BJ (cell line): Measurements from ENCODE around the gene PFKFB2. TPM values are rescaled to one million over a fixed set of nuclear protein-coding genes. Genes with fewer than 3 reads are reported as not detected.

Source experiments
- CTCF ChIA-PET: fragments of 350-600 bp; formaldehyde crosslinking; extraction: SDS; loops from one replicate; lab custom pipeline; 2021; ENCODE audit warnings: antibody characterized with exemption, inconsistent platforms; lab: Yijun Ruan, JAX
- POLR2A ChIA-PET: fragments of 300-600 bp; sonication (Branson Sonifier 250); formaldehyde crosslinking; extraction: SDS; loops from one replicate; lab custom pipeline; 2021; ENCODE audit warnings: antibody characterized with exemption; lab: Charles Lee
- DNase-seq: peaks from one replicate; pipeline ENCODE4 v3.0.0-alpha.2; 2011; ENCODE audit warnings: low read depth
- H3K27me3 ChIP-seq: 2 replicates; pipeline ENCODE4 v1.6.0; 2011; ENCODE audit warnings: low read length; ENCODE audit not compliant: control insufficient read depth, insufficient read depth
- H3K36me3 ChIP-seq: 2 replicates; pipeline ENCODE4 v1.5.1; 2011; ENCODE audit warnings: low read length; ENCODE audit not compliant: control insufficient read depth, insufficient read depth
- H3K4me3 ChIP-seq: 2 replicates; pipeline ENCODE4 v1.5.1; 2011; ENCODE audit warnings: low read depth, mild to moderate bottlenecking, control low read depth, low read length
- polyA plus RNA-seq: library from polyadenylated mRNA; depleted of rRNA; stranded (reverse); fragments of >200 nt; gene quantifications from 2 replicates; pipeline ENCODE4 v1.2.3, GENCODE V29; 2011
- TF ChIP-seq, protein P1 (sequence below): IDR thresholded peaks from 2 replicates; pipeline ENCODE4 v1.5.1; 2011; ENCODE audit warnings: low read depth, mild to moderate bottlenecking, control low read depth, inconsistent platforms, low read length, moderate library complexity; ENCODE audit not compliant: insufficient read depth

PFKFB2 gene
- polyA plus RNA-seq, 1 experiment, result 1.5 TPM

GRCh38 chr1:207047505-207047904 is 5.6 kb upstream of the PFKFB2 start:
- POLR2A ChIA-PET, result no interaction called here
- CTCF ChIA-PET, result interaction anchor here (0.9 to 3.1 kb wide), 5 partner anchors 11 to 135 kb away, joined by 3 to 7 read pairs (median 4); no protein-coding TSS in a partner anchor
- Histone ChIP-seq H3K4me3 (no peak overlapping the region), H3K27me3 (no peaks in the 10 kb centered on the region), H3K36me3 (peaks cover 4% of the 10 kb centered on the region)
- TF ChIP-seq, protein P1, sequence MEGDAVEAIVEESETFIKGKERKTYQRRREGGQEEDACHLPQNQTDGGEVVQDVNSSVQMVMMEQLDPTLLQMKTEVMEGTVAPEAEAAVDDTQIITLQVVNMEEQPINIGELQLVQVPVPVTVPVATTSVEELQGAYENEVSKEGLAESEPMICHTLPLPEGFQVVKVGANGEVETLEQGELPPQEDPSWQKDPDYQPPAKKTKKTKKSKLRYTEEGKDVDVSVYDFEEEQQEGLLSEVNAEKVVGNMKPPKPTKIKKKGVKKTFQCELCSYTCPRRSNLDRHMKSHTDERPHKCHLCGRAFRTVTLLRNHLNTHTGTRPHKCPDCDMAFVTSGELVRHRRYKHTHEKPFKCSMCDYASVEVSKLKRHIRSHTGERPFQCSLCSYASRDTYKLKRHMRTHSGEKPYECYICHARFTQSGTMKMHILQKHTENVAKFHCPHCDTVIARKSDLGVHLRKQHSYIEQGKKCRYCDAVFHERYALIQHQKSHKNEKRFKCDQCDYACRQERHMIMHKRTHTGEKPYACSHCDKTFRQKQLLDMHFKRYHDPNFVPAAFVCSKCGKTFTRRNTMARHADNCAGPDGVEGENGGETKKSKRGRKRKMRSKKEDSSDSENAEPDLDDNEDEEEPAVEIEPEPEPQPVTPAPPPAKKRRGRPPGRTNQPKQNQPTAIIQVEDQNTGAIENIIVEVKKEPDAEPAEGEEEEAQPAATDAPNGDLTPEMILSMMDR, result no peak
- DNase-seq, result no peak

- H3K4me3 ChIP-seq, result no peak overlapping the region
- H3K36me3 ChIP-seq, result peaks cover 4% of the 10 kb centered on the region
- DNase-seq, result no peak
- POLR2A ChIA-PET, result no interaction called here
- TF ChIP-seq, protein P1, result no peak
- H3K27me3 ChIP-seq, result no peaks in the 10 kb centered on the region
- CTCF ChIA-PET, result interaction anchor here (0.9 to 3.1 kb wide), 5 partner anchors 10 to 135 kb away, joined by 3 to 8 read pairs (median 5); no protein-coding TSS in a partner anchor
Measured at GRCh38 chr1:207048041-207048440, 5.0 kb upstream of the PFKFB2 start.

GRCh38 chr1:207049054-207049453 is 4.0 kb upstream of the PFKFB2 start:
- Histone ChIP-seq H3K27me3 (no peaks in the 10 kb centered on the region), H3K4me3 (no peak overlapping the region), H3K36me3 (peaks cover 4% of the 10 kb centered on the region)
- ChIA-PET POLR2A (no interaction called here), CTCF (interaction anchor here (0.6 to 3.1 kb wide), 11 partner anchors 9 to 112 kb away, joined by 3 to 9 read pairs (median 3); partner anchors contain the start of gene C1orf116)
- TF ChIP-seq, protein P1, result no peak
- no peak for DNase-seq

DNA sequence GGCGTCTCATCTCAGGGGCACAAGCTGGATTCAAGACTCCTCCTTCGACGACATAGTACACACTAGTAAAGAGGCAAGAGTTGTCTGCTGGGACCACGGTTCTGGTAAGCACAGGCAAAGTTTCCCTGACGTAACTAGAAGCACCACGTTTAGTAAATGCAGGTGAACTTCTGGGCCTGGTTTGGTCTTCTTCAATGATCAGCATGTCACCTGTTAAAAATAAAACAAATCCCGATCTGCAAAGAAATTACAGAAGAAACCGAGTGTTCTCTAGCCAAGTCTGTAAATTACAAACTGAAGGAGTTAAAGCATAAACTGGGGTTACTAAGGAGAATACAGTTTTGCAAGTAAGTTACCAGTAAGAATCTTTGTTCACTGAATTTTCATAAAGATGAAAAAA is 3.6 kb upstream of the PFKFB2 start:
- POLR2A ChIA-PET, result no interaction called here
- DNase-seq, result no peak
- H3K4me3 ChIP-seq, result peak overlapping the region; percentile 91
- no peaks in the 10 kb centered on the region for H3K27me3 ChIP-seq
- TF ChIP-seq, protein P1, result no peak
- CTCF ChIA-PET, result interaction anchor here (0.8 to 3.1 kb wide), 17 partner anchors 9 to 202 kb away, joined by 3 to 9 read pairs (median 4); partner anchors contain the start of gene C1orf116
- H3K36me3 ChIP-seq, result peaks cover 4% of the 10 kb centered on the region

- CTCF ChIA-PET, result interaction anchor here (0.8 to 3.1 kb wide), 17 partner anchors 10 to 203 kb away, joined by 3 to 9 read pairs (median 4); partner anchors contain the start of gene C1orf116
- TF ChIP-seq, protein P1, result peak; percentile 84
- no peak for DNase-seq
Measured at GRCh38 chr1:207049974-207050391, 3.1 kb upstream of the PFKFB2 start.

More at GRCh38 chr1:207049974-207050391, 3.1 kb upstream of the PFKFB2 start:
- Histone ChIP-seq H3K36me3 (peaks cover 4% of the 10 kb centered on the region), H3K27me3 (no peaks in the 10 kb centered on the region), H3K4me3 (peak overlapping the region; percentile 91)
- POLR2A ChIA-PET, result no interaction called here
